Activated CD8-positive, alpha-beta memory T cell treated with anti-CD3 and anti-CD28 coated beads, Interleukin-2, amount 50 U/mL, for 4 hours (primary cell): ENCODE measurements around the gene MADCAM1.

ENCODE experiments used
- DNase-seq: peaks from one replicate; pipeline ENCODE4 v3.0.0-alpha.2; 2020

The MADCAM1 gene

GRCh38 chr19:511101-511851, 15.0 kb downstream of the MADCAM1 start:
- DNase-seq: peak; percentile 82

- no peak for DNase-seq
Observed at GRCh38 chr19:512547-513365, 16.5 kb downstream of the MADCAM1 start.

DNA sequence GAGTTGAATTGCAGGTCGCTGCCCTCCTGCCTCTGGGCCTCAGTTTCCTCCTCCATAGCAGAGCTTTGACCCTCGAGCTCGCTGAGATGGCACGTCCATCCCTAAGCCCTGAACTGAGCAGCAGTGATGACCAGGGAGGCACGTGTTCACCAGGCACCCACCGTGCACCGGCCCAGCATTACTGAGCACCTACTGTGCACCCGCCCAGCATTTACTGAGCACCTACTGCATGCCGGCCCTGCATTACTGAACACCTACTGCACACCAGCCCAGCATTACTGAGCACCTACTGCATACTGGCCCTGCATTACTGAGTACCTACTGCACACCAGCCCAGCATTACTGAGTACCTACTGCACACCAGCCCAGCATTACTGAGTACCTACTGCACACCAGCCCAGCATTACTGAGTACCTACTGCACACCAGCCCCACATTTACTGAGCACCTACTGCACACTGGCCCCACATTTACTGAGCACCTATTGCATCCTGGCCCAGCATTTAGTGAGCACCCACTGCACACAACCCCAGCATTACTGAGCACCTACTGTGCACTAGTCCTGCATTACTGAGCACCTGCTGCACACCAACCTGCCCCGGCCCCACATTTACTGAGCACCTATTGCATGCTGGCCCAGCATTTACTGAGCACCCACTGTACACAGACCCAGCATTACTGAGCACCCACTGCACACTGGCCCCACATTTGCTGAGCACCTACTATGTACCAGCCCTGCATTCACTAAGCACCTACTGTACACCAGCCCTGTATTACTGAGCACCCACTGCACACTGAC, 17.3 kb downstream of the MADCAM1 start:
- no peak for DNase-seq

DNA sequence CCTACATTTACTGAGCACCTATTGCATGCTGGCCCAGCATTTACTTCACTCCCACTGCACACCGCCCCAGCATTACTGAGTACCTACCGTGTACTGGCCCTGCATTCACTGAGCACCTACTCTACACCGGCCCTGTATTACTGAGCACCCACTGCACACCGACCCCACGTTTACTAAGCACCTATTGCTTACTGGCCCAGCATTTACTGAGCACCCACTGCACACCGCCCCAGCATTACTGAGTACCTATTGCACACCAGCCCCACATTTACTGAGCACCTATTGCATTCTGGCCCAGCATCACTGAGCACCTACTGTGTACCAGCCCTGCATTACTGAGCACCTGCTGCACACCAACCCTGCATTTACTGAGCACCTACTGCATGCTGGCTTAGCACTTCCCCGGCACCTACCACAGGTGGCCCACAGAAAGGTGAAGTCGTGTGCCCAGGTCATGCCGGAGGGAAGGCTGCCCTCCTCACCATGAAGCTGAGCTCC, 17.9 kb downstream of the MADCAM1 start:
- no peak for DNase-seq

- DNase-seq: no peak
Observed at GRCh38 chr19:517721-518597, 21.7 kb downstream of the MADCAM1 start.

- peak; percentile 73 for DNase-seq
Observed at GRCh38 chr19:518598-519231, 22.4 kb downstream of the MADCAM1 start.

GRCh38 chr19:519449-519865, 23.2 kb downstream of the MADCAM1 start:
- no peak for DNase-seq

GRCh38 chr19:522726-523125, 26.4 kb downstream of the MADCAM1 start:
- DNase-seq: no peak

DNA sequence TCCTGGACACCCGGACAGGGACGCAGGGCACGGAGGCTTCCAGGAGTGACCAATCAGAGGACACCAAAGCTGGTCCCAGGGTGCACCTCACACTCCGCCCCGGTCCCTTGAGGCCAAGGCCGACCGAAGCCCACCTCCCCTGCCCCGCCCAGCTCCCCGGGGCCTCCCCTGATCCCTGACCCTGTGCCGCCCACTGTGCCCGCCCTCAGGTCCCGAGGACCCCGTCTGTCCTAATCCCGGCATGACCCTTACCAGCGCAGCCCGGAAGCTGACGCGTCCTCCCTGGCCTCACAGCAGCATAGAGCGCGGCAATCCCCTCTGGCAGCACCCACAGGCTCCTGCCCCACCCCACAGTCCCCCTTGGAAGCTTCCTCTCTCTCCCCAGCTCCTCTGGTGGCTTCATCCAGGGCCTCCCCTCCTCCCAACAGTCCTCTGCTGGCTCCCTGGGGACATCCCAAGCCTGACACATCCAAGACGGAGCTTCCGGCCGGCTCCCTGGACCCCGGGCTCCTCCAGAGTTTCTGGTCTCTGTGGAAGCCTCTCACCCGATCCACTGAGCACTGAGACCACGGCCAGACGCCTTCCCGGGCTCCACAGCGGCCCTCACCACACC, 27.9 kb downstream of the MADCAM1 start:
- DNase-seq: no peak

DNA sequence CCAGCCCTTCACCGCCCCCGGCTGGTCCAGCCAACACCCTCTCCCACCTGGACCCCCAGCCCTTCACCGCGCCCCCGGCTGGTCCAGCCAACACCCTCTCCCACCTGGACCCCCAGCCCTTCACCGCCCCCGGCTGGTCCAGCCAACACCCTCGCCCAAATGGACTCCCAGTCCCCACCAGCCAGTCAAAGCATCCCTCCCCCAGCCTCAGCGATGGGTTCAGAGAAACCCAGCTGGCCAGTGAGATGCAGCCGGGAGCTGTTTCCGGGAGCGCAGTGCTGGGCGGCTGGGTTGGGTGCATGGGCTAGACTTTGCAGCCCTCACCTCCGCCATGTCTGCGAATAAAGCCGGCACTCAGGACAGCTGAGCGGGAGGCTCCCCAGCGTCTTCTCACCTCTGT, 28.7 kb downstream of the MADCAM1 start:
- no peak for DNase-seq

DNA sequence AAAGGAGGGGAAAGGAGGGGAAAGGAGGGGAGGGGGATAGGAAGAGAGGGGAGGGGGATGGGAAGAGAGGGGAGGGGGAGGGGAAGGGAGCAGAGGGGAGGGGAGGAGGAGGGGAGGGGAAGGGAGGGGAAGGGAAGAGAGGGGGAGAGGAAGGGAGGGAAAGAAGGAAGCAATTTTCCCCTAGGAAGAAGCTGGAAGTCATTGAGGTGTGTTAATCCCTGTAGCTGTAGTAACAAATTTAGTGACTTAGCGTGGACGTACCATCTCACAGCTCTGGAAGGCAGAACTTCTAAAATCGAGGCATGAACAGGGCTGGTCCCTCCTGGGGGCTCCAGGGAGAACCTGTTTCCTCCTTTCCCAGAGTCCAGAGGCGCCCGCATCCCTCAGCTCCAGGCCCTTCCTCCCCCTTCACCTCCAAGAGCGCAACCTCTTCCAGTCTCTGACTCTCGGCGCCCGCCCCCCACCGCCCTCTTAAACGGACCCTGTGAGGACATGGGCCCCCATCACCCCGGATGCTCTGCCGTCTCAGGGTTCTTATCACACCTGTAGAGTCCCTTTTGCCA, 29.7 kb downstream of the MADCAM1 start:
- DNase-seq: no peak

DNA sequence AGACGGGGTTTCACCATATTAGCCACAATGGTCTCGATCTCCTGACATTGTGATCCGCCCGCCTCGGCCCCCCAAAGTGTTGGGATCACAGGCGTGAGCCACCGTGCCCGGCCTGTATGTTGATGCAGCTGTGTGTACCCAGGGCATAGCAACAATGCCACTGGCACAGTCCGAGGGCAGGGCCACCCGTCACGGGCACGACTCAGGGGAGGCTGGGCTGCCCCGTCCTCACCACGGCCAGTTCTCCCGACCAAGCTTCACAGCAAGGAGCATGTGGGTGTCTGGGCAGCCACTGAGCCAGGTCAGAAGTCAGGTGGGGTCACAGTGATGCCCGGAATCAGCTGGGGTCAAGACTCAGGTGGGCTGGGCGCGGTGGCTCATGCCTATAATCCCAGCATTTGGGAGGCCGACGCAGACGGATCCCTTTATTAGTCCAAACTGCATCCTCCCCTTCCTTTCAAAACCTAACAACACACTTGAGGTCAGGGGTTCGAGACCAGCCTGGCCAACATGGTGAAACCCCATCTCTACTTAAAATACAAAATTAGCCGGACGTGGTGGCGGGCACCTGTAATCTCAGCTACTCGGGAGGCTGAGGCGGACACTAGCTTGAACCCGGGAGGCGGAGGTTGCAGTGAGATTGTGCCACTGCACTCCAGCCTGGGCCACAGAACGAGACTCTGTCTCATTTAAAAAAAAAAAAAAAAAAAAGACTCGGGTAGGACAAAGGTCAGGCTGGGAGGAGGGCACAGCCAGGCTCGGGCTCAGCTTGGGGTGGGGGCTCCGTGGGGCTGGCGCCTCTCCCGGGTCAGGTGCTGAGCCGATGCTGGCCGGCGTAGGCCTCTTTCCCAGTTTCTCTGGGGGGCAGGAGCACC, 34.1 kb downstream of the MADCAM1 start:
- no peak for DNase-seq

DNA sequence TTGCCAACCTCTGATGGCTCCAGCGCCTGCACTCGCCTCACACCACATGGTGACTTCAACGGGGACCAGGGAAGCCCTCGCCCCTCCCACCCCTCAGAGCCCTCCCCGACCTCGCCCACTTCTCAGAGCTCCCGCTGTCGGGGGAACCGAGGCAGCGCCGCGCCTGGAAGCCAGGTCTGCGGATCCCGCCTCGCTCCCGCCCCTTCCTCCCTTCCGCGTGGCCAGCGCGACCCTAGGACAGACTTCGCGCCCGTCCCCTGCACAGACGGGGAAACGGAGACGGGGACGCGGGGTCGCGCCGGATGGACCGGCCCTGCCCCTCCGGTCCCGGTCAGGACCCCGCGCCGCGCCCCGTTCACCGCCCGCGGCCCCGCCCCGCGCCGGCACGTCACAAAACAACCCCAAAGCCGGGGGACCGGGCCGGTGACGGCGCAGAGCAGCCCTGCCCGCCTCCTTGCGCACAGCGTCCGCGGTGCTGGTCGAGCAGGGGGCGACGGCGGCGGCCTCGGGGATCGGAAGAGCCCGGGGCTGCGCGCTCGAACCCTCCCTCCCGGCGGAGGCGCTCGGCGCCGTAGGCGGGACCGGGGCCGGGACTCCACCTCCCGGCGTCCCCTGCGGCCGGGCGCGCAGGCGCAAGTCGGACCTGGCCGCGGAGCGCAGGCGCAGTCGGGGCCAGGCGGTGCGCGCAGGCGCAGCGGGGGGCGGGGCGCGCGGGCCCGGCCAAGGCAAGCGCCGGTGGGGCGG, 34.9 kb downstream of the MADCAM1 start:
- peak; percentile 84 for DNase-seq

- no peak for DNase-seq
Observed at GRCh38 chr19:531753-532560, 35.7 kb downstream of the MADCAM1 start, which contains the start of gene CDC34. Gene CDC34 (plus strand): TSS chr19:531760. CDS start chr19:531932, 172 bp downstream.

DNA sequence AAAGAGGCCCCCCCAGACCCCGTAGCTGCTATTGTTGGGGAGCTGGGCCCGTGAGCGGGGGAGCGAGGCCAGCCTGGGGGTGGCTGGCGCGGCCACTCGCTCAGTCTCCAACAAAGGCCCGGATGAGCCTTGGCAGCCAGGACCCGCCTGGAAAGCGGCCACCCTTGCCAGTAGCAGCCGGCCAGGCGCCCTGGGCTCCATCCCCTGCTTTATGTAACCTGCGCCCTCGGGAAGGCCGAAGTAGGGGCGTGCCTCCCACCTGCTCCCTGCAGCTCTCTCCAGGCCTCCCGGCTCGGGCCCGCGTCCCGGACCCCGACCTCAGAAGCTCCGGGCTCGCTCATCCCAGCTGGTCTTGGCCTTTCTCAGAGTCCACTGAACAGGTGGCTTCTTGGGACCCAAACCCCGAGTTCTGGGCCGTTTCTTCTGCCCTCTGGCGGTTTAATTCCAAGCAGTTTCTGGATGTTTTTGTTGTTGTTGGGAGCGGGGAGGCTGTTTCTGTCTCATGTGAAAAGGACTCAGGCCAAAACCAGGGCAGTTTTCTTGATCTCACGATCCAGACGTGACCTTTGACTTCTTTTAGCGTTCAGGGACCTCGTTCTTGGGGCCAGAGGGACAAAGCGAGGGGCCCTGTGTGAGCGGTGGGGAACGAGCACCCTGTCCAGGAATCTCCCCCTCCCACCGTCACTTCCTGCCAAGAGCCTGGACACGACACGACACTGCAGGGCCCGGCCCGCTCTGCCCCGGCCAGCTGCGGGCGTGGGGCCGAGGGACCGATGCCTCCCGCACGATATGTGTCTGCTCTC, 36.5 kb downstream of the MADCAM1 start:
- no peak for DNase-seq

DNA sequence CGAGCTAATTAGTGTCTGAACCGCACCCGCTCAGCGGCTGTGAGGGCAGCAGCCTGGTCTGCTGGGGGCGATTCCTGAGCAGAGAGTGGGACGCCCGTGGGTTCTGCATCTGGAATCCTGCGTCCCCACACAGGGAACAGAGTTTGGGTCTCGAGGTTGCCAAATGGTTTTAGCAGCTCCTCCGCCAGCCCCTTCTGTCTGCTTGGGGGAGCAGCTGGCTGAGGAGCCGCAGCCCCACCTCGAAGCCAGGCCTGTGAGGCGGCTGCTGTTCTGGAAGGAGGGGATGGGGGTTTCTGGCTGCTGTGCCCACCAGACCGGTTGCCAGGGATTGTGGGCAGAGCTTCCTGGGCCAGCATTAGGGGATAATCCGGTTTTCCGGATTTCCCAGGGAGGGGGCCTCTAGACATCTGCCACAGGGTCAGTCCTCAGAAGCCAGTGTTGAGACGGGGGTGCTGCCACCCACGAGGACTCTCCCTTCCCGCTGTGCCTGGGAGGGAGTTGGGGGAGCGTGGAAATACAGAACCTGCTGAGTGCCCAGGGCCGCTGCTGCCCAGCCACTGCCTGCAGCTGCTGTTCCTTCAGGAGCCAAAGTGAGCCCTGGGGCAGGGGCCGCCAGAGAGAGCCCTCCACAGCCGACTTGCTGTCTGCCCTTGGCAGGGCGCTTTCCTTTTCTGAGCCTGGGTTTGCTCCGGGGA, 37.2 kb downstream of the MADCAM1 start:
- DNase-seq: no peak

DNA sequence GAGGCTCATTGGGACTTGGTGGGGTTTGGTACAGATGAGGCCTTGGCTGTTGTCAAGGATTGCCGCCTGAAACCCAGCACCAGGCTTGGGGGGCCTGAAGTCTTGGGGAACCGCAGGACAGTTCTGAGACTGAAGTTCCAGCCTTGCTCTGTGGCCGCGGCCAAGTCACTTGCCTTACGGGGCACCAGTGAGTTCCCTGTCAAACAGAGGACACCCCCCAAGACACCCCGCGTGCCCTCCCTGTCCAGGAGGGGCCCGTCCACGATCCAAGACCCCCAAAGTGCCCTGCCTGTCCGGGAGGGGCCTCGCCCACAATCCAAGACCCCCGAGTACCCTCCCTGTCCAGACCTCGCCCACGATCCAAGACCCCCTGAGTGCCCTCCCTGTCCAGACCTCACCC, 37.8 kb downstream of the MADCAM1 start:
- DNase-seq: no peak
